Ovary (tissue), 9 donors: ENCODE results near the gene KRT35. TPM values are rescaled to one million over a fixed set of nuclear protein-coding genes. Genes with fewer than 3 reads are reported as not detected.

ENCODE experiments used
- DNase-seq, 5 donors: peaks; one replicate each; pipeline ENCODE4 v3.0.0-alpha.2; 2019 to 2020
- H3K27ac ChIP-seq, 2 donors: fragments of 200-600 bp; one replicate each; pipeline versions ENCODE4 v1.5.1 to v1.8.0; 2019 to 2022
- H3K27me3 ChIP-seq: fragments of 200-600 bp; one replicate; pipeline ENCODE4 v1.8.0; 2022
- H3K36me3 ChIP-seq: fragments of 200-600 bp; sonication (generic); one replicate; pipeline ENCODE4 v1.5.1; 2019
- H3K4me1 ChIP-seq: one replicate; pipeline ENCODE4 v1.8.1; 2013; ENCODE audit warnings: mild to moderate bottlenecking, moderate library complexity; ENCODE audit not compliant: insufficient read depth
- H3K4me3 ChIP-seq: fragments of 200-600 bp; sonication (generic); one replicate; pipeline ENCODE4 v1.5.1; 2017
- H3K9me3 ChIP-seq, 2 donors: fragments of 200-600 bp in 1 of 2; sonication (generic) in 1 of 2; one replicate each; pipeline versions ENCODE4 v1.5.1 to v1.8.1; 2013 to 2019; ENCODE audit warnings: mild to moderate bottlenecking in 1 of 2, moderate library complexity in 1 of 2
- CTCF ChIP-seq, 3 donors: fragments of 450-650 bp in 2 of 3; fragments of 200-600 bp in 1 of 3; IDR thresholded peaks; one replicate each; pipeline versions ENCODE4 v1.5.1 to v1.8.0; 2016 to 2022; ENCODE audit warnings: antibody characterized with exemption in 3 of 3, mild to moderate bottlenecking in 1 of 3
- EP300 ChIP-seq: sonication (generic); formaldehyde crosslinking; IDR thresholded peaks from one replicate; pipeline ENCODE4 v1.6.1; 2017; ENCODE audit warnings: antibody characterized with exemption
- POLR2A ChIP-seq: fragments of 450-650 bp; IDR thresholded peaks from one replicate; pipeline ENCODE4 v1.6.1; 2017; ENCODE audit warnings: antibody characterized with exemption, mild to moderate bottlenecking, moderate library complexity
- WGBS, 3 donors: extraction: QIAGEN DNeasy Blood & Tissue Kit in 1 of 3; methylation state at CpG; one replicate each; pipeline versions ENCODE4 v1.1.5 to v1.1.7; 2013 to 2017; 5-methylcytosine and 5-hydroxymethylcytosine counted together
- intact Hi-C, 4 donors: fragments of 100-400 bp; cut with DNase I; formaldehyde crosslinking; loops; one replicate each; pipeline versions ENCODE4 v1.11.0 to v1.15.1; 2022 to 2023
- polyA plus RNA-seq, 2 donors: library from polyadenylated mRNA; stranded (reverse); fragments of 200-250 nt in 1 of 2; fragments of 350-450 nt in 1 of 2; fragmentation: Illumina TruSeq in 1 of 2; extraction: RNeasy Lipid Tissue Mini Kit (QIAGEN cat#74804) in 1 of 2; gene quantifications; one replicate each; pipeline ENCODE4 v1.2.3, GENCODE V29; 2013 to 2014
- total RNA-seq, 7 donors: library from RNA; depleted of rRNA in 2 of 7; stranded (reverse); fragments of >200 nt in 2 of 7; fragmentation: NEBNext Ultra II Directional in 3 of 7; extraction: Animal tissue kit (Norgen Biotek cat#: 25700) in 3 of 7; gene quantifications; one replicate each; pipeline versions ENCODE4 v1.1.0 to v1.2.4, GENCODE V29; 2016 to 2023
- donor health status: DM: no; HTN: no; CAD: no; lungs with moderate emphysema.
- donor health status: DM: no; HTN: no; CAD: no.
- donor health status: Bipolar disorder and iron deficiency.
- donor health status: DM: yes; HTN: yes; CAD: no.
- donor health status: DM: no; HTN: no; CAD: no.
- donor health status: DM: yes; HTN: yes; CAD: no.

The KRT35 gene
- total and polyA plus RNA-seq, 9 donors: not detected

GRCh38 chr17:41510251-41511065 lies 29.5 kb upstream of the KRT35 start:
- no peaks in the 10 kb centered on the region for H3K36me3 ChIP-seq
- no peak overlapping the region for H3K4me3 ChIP-seq
- H3K27me3 ChIP-seq: no peaks in the 10 kb centered on the region
- H3K4me1 ChIP-seq: no peaks in the 10 kb centered on the region
- no peak for DNase-seq
- no peaks in the 10 kb centered on the region for H3K9me3 ChIP-seq
- intact Hi-C loops: no loop called here
- WGBS, 3 donors: 86 to 92% (median 91%) methylated on average over 7 of the region's 7 CpGs
- H3K27ac ChIP-seq: no peak overlapping the region
- no peak for TF ChIP-seq POLR2A
- no peak for TF ChIP-seq CTCF (IDR thresholded peaks at IDR 0.05)

DNA sequence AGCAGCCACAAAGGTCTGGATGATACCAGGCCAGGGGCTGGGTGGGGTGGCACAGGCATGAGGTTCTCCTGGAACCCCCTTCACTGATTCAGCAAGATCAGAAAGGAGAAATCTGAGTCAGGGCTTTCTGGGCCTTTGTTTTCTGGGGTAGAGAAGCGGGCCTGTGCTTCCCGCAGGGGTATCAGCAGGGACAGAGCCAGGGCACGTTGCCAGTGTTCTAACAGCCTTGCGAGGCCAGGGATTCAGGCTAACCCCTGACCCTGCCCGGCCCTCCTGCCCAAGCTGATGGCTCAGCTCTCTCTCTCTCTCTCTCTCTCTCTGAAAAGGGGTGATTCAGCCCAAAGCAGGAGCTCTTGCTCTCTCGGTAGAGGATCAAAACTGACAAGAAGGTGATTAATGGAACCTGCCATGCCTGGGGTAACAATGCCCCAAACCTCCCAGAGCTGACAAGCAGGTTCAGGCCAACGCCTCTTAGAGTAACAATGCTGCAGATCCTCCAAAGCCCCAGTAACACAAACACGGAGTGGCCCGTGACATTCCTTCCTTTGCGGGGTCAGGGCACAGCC lies 26.4 kb upstream of the KRT35 start:
- Histone ChIP-seq H3K4me1 (no peaks in the 10 kb centered on the region), H3K9me3 (no peaks in the 10 kb centered on the region), H3K27me3 (no peaks in the 10 kb centered on the region), H3K4me3 (no peak overlapping the region), H3K36me3 (no peaks in the 10 kb centered on the region), H3K27ac (no peak overlapping the region)
- TF ChIP-seq CTCF (IDR thresholded peaks at IDR 0.05) (no peak), EP300 (no peak), POLR2A (no peak)
- intact Hi-C loops: no loop called here
- peak in 1 of 5 donors; percentile 50 for DNase-seq
- WGBS, 3 donors: 45 to 55% (median 51%) methylated on average over 10 of the region's 10 CpGs

- intact Hi-C loops: no loop called here
- whole genome bisulfite sequencing, 3 donors: 84 to 90% (median 87%) methylated on average over 14 of the region's 14 CpGs
Observed at GRCh38 chr17:41505809-41506767, 25.1 kb upstream of the KRT35 start.

More at GRCh38 chr17:41505809-41506767, 25.1 kb upstream of the KRT35 start:
- Histone ChIP-seq H3K27me3 (no peaks in the 10 kb centered on the region), H3K9me3 (no peaks in the 10 kb centered on the region), H3K36me3 (no peaks in the 10 kb centered on the region), H3K4me3 (no peak overlapping the region), H3K4me1 (no peaks in the 10 kb centered on the region), H3K27ac (no peak overlapping the region)
- no peak for DNase-seq
- TF ChIP-seq CTCF (IDR thresholded peaks at IDR 0.05) (no peak), EP300 (no peak), POLR2A (no peak)
